ENCODE results near the gene PTCH1.

PTCH1 gene

DNA sequence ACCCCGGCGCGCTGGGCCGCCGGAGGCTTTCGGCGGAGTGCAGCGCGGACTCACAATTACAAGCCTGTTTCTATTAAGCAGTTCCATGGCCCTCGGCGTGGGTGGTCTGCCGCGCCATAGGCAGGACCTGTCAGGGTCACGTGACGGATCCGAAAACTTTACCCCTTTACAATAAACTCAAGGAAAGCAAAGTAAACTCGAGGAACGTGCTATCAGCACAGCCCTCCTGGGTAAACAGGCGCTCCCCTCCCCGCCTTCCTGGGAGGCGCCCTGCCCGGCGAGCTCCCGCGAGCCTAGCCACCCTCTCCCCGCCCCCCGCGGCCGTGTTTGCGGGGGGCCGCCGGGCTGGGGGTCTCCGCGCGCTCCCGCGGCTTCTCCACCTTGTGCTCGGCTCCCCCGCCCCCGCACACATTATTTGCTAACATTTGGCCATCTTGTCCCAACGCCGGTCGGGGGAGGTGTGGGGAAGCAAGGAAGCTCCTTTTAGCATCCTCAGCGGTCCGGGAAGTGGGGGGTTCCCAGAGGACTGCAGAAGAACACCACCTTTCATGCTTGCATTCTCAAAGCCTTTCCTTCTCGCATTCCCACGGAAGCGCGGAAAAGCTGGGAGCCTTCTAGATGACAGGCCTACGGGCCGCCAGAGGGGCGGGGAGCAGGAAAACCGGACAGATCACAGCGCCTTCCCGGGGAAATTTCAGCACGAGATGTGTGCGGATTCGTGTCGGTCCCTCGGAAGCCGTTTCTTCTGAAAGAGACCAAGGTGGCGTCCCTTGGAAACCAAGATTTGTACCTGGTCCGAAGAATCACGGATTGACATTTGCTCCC lies at the start of gene PTCH1:
Gene PTCH1 (minus strand): TSS at position 238 of the 825 bp plus-strand sequence.
- no peak for DNase-seq

DNA sequence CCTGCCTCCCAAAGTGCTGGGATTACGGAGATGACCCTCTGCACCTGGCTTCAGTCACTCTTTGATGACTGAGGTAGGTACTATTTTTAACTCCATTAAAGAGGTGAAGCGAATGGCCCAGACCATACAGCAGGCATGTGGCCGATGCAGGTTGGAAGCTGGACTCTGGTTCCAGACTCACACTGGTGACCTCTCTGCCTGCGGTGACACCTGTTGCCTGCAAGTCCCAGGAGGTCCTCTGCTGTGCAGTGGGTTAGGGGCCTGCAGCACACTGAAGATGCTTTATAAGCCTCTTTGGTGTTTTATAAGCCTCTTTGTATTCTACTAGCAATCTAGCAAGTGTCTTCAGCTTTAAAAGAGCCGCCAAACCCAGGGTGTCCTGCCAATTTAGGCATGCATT lies 49.2 kb upstream of the PTCH1 start:
- DNase-seq: no peak

DNA sequence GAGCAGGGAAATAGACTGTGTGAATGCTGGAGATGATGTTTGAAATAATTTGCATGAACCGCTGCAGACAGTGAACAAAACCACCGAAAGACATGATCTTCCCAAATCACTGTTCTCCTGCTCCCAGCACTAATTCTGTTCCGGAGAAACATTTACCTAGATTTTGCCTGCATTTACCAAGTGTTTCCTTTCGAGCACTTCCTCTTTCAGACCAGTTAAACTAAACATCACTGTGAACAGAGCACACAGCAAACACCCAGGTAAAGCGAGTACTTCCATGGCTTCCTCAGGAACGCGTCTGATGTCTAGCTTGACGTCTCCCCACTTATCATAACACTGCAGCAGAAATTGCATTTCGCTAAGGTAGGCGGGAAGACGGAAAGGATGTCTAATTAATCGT lies 45.1 kb upstream of the PTCH1 start:
- no peak for DNase-seq

DNA sequence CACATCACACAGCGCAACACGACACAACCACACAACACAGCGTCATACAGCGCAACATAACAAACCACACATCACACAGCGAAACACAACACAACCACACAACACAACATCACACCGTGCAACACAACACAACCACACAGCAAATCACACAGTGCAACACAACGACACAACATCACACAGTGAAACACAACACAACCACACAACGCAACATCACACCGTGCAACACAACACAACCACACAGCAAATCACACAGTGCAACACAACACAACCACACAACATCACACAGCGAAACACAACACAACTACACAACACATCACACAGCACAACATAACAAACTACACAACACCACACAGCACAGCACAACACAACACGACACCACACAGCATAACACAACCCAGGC lies 40.4 kb upstream of the PTCH1 start:
- no peak for DNase-seq

DNA sequence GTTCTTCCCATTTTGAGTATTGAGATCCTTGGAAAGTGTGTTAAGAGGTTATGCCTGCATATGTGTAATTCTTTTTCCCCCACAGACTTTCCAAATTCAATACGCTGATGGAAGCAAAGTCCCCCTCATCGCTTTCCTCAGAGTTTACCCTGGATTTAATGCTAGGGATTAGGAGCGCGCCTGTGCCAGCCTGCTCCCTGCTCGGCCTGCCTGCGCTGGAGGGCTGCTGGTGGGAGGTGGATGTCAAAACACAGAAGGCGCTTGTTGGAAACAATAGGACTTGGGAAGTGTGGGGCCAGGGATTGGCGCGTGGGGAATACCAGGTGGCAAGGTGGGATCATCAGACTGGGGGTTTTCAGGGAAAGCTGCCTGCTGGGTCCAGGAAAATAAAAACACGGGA lies 39.8 kb upstream of the PTCH1 start:
- DNase-seq: no peak

DNA sequence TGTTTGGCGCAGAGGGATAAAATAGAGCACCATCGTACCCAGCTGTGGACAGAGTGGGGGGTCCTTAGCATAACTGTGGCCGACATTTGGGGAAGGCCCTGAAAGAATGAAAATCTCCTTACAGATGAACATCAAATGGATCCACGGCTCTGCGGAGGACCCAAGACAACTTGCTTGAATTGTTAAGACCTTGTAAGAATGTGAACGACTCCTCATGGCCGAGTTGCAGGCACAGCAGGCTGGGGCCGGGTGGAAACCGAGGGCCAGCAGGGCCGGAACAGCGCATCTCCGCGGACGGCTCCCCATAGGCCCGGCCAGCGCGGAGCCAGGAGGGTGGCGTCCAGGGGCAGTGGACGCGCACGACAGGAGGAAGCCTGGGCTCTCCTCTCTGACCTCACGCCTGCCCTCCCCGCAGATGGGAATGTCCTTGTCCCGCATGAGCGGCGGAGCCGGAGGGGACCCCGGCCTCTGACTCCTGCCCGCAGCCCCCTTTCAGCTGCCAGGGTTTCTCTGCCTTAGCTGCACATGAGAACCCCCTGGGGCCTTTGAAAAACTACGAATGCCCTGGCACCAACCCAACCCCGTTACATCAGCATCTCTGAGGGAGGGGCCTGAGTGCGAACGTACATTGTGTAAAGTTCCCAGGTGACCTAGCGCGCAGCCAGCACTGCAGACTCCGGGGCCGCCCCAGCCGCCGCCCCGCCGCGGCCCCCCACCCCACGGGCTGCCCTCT lies 36.2 kb upstream of the PTCH1 start:
- no peak for DNase-seq

DNA sequence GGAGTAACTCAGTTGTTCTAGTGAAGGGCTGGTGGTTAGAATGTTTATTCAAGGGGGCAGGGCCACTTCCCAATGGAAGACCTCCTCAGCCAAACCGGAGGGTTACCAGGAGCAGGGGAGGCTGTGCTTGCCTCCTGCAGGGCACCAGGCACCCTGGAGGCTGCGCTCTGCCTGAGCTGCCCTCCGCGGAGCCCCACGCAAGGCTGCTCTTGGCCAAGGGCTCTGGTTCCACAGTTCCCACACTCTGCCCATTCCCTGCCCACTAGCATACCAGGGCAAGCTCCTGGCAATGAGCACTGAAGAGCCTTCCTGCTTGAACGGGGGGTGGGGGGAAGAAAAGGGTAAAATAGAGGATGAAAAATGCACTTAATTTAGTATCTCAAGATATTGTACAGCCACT lies 35.5 kb upstream of the PTCH1 start:
- no peak for DNase-seq

DNA sequence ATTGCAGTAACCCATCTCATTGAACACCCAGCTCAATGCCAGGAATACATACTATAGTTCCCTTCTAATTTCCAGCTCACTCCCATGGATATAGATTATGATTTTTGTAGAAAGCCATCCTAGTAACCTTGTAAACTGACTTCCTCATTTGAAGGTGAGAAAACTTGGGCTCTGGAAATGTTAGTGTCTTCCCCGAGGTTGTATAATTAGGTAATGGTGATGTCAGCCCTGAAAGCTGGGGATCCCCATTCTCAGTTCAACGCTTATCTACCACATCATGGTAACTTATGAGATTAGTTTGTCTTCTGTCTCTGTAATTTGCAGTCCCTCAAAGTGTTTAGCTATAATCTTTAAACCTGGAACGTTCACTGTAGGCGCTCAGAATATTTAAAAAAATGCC lies 34.6 kb upstream of the PTCH1 start:
- DNase-seq: no peak

DNA sequence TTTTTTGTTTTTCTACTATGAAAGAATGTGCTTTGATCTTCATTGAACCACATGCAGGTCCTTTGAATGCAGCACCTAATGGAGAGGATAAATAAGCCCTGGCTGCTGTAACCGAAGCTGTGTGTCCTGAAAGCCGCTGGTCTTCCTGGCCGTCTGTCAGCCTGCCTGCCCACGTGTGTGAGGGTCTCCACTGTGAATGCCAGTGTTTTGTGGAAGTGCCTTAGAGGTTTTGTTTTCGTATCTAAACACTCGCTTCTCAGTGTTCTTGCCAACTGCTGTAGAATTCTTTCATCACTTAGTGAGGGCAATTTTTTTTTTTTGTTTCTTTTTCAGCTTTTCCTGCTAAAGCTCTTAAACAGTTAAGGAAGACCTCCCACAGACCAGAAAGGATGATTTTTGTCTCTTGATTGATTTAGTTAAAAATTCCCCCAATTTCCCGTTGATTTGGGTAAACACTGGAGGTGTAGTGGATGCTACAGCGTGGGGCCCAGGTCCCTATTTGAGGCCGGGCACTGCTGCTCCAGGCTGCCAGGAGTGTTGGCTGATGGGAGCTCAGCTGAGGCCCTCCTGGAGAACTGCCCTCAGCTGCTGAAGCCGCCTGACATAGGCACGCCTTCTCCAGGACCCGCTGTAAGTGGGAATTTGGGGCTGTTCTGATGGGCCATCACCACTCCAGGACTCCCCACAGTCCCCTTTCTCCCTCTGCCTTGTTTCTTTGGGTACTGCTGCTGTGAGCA lies 29.2 kb upstream of the PTCH1 start:
- DNase-seq: no peak

DNA sequence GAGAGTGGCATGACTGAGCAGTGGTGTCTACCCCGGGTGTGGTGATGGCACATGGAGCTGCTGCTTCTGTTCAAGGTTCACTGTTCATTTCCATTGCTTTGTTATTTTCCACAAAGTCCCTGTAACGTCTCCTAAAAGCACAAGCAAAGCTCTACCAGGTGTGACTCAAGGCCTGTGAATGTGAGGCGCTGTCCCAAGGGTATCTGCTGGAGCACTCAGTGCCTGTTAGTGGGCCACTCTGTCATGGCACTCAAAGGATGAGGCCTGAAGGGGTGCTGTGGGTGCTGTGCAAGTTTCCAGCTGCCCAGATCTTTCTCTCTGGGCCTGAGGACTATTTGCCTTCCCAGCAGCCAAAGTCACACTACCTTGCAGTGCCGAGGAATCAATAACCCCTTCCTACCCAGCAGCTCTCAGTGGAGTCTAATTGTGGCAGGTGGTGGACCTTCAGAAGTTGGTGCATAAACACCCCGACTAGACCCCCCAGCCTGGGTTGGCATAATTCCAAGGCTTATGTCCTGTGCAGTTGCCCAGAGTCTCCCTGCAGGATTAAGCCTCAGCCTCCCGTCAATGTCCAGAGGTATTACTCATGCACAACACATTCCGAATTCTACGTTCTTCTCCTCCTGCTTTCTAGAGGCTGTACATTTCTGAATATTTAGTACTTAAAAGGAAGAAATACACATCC lies 17.4 kb upstream of the PTCH1 start:
- no peak for DNase-seq

DNA sequence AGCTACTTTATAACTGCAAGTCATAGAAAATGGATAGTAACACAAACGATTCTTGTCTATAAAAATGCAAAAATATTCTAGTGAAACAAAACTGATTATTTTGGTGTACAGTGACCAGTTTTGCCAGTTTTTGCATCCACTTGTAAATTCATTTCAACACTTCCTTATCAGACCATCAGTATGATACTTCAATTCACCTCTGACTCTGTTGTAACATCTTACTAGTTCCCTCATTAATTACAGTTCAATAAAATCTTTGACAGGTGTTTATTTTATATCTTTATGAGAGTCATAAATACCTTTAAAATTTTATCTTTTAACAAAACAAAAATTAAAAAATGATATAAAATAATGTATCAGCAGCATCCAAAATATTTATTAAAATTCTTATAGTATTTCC lies 13.1 kb upstream of the PTCH1 start:
- DNase-seq: no peak

DNA sequence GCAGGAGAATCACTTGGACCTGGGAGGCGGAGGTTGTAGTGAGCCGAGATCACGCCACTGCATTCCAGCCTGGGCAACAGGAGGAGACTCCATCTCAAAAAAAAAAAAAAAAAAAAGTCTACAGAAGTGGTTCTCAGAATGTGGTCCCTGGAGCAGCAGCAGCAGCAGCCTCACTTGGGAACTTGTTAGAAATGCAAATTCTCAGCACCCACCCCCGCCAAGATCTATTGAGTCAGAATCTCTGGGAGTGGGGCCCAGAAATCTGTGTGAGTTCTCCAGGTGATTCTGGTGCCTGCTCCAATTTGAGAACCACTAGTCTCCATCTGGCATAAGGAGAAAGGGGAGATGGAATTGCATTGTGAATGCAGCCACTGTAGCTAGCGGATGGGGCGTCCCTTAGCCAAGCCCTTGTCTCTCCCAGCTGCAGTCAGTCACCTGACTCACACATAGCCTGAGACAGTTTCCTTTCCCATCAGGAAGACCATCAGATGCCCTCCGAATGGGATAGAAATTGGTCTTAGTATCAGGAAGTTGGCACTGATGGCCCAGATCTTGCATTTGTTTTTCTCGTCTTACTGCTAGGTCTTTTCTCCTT lies 12.2 kb upstream of the PTCH1 start:
- DNase-seq: no peak

DNA sequence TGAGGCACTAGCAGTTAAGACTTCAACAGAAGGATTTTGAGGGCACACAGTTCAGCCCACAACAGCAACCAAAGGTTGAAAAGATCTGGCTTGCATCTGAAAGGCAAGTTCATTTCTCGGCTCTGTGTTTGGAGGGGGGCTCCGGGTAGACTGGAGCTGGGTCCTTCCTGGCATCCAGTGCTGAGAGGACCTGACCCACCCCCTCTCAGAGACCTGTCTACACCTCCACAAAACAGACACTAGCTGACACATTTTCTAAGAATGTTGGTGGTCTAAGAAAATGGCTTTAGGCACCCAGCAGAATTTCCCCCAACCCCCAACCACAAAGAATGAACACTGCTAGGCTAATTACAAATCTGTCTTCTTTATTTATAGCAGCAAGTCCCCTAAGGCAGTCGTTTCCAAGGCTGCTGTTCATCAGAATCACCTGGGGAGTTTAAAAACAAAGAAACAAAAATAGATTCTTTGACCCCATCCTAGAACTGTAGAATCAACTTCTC lies 6.2 kb upstream of the PTCH1 start:
- DNase-seq: no peak

DNA sequence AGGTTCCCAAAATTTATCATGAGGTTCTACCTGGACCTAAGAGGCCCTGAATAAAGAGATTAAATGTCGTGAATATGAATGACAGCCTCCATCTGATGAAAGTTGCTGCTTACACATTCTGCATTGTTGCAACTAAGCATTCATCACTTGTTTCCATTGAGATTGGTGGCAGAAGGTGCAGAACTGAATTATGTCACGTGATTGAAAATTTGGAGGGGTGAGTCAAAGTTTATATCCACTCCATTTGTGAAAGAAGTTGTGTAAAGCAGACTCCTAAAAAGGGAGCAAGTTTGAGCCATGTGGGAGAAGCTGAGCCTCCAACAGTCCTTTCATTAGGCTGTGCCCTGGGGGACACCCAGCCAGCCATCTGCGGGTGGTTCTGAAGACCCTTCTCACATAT lies 4.9 kb upstream of the PTCH1 start:
- no peak for DNase-seq

DNA sequence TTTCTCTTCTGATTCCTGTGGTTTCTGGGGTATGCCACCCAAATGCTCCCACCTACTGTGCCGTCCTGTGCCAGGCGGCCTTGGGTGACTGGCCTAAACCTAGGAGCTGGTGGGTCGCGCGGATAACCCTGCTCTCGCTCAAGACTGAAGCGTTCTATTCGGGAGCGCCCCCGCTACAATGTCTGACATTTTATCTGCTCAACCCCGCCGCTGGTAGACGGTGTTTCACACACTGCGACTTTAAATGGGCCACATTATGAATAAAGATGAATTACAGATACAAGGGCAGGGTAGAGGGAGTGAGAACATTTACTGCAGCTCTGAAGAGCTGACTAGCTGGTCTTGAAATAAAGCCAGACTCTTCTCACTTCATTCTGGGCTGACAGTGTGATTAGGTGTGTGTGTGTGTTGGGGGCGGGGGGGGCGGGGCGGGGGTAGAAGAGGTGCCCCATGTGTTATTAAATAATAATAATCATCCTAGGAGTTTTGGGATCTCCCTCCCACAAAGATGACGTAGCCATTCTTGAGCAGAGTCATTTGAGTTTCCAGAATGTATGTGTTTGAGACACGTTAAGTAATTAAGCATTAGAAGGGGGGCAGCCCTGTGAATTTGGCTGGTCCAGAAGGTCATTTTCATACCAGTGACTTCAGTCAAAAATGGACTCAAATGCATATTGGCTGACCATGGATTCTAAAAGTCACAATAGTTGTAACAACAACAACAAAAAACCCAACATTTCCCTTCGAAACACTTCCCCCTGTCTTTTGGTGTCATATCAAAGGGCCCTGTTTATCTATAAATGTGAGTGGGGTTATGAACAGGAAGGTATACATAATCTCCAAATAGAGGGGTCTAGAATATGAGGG lies 1.0 kb upstream of the PTCH1 start:
- no peak for DNase-seq

DNA sequence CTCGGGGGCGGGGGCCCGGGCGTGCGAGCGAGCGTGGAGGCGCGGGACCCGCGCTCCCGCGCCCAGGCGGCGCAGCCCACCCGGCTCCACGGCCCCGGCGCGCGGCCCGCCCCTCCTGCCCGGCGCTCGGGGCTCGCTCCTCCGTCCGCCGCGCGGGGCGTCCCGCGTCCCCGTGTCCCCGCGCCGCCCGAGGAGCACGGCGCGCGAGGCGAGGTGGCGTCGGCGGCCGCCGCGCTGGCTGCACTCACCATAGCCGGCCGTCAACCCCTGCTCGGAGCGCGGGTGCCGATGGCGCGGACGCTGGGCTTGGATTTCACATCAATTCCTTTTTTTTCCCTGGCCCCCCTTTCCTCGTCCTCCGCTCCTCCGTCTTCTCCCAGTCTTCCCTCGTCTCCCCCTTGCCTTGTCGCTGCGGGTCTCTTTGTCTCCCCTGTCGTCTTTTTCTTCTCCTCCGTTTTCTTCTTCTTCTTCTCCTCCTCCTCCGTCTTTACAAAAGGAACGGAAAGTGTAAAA lies 494 bp downstream of the PTCH1 start:
- no peak for DNase-seq

DNA sequence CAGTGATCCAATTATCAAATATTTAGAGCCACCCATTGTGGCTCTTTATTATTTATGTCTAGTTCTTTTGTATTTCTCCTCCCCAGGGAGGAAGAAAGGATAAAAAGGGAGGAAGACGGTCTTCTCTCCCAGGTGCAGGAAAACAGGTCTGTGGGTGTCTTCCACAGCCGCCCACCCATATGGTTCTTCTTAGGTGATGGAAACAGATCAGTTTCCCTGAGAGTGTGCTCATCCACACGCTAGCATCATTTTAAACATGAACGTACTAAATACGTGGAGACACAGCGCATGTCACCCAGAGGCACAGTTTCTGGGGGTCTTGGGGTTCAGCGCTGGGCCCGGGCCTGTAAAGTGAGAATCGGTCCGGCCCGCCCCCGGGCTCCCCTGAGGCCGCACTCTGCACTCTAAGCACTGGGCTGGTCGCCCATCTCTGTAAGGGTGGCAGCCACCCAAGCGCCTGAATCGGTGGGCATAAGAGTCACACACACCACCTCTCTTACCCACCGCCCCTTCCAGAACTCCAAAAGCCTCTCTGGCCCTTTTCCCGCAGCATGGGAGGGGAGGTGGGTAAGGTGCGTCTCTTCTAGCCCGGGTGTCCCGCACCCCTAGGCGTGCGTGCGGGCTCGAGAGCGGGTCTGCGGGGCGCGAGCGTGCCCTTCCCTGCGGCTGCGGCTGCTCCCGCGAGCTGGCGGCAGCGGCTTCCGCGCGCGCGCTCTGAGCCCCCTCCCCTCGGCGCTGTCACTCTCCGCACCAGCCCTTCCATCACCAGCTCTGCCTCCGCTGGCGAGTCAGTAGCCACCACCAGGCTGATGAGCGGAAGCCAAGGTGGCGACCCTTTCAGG lies 1.3 kb downstream of the PTCH1 start:
- peak; percentile 24 for DNase-seq

DNA sequence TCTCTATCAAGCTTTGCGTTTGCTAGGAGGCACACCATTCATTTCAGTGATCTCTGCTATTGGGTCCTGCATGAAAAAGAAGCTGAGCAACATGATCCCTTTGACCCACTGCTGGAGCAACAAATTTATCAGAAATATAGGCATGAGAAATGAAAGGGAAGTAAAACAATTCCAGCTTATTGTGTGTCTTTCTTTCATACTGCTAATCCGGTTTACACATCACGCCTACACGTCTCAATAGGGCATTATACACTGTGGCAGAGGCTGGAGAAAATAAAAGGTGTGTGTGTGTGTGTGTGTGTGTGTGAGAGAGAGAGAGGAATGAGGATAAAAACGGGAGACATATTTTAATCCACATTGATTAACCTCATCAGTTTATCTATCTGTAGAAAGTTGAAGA lies 2.4 kb downstream of the PTCH1 start:
- DNase-seq: no peak

DNA sequence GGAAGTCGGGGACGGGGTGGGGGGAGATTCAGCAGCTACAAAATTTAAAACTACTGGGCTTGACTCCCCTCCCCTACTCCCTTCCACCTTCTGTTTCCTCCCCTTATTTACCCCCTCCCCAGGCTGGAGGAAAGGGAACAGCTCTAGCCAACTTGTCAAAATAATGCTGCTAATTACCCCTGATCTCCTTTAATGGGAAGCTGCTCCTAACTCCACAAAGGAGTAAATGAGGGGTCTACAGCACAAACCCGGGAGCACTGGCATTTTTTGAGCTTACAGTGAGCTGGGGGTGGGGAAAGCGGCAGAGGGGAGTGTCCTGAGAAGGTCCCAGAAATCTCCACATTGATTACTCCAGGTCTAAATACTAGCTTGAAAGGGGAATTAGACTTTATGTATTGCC lies 3.1 kb downstream of the PTCH1 start:
- DNase-seq: no peak

DNA sequence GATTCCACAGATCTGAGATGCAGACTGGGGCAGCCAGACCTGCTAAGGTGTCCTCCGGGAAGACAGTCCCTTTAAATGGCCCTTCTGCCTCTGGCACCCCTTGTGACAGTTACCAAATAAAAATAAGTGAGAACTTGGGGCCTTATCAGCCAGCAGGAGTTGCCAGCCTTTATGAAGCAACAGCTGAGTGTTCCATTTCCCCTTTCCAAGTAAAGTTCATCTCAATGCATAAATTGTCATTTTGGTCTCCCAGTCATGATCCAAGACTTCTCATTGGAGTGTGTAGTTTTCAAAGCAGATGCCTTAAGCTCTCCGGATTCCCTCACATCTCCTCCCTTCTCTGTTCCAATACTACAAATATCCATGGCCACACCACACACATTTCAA lies 4.1 kb downstream of the PTCH1 start:
- DNase-seq: no peak
